ENCODE measurements around the gene UBE2D1.

The UBE2D1 gene

DNA sequence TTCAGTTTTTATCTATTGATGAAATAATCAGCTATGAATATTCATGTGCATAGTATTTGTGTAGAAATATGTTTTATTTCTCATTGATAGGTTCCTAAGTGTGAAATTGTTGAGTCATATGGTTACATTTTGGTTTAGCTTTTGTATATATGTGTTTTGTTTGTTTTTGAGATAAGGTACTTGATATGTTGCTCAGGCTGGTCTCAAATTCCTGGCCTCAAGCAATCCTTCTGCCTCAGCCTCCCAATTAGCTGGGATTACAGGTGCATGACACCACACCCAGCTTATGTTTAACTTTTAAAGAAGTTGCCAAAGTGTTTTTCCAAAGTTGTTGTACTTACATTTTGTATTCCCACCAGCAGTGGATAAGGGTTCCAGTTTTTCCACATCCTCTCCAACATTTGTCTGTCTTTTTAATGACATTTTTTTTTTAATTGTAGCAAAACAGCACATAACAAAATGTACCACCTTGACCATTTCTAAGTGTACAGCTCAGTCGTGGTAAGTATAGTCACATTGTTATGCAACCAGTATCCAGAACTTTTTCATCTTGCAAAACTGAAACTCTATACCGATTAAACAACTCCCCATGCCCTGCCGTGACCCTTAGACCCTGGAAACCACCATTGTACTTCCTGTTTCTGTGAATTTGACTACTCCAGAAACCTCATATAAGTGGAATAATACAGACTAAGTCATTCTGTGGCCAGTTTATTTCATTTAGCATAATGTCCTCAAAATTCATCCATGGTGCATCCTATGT, 12.6 kb upstream of the UBE2D1 start:
- no peak for DNase-seq (ENCODE audit: insufficient read length, low spot score)
- FAIRE-seq = no peak
- no peak for TF ChIP-seq POLR2A (IDR thresholded peaks at IDR 0.05; ENCODE audit: low read depth, low read length)

- DNase-seq (ENCODE audit: insufficient read length, low spot score) (no peak), FAIRE-seq (no peak)
- no peak for TF ChIP-seq POLR2A (IDR thresholded peaks at IDR 0.05; ENCODE audit: low read depth, low read length)
Observed at GRCh38 chr10:58322835-58323209, 12.0 kb upstream of the UBE2D1 start.

- FAIRE-seq (no peak), DNase-seq (ENCODE audit: insufficient read length, low spot score) (no peak)
- TF ChIP-seq POLR2A (IDR thresholded peaks at IDR 0.05; ENCODE audit: low read depth, low read length) = no peak
Observed at GRCh38 chr10:58326967-58327381, 7.8 kb upstream of the UBE2D1 start.

GRCh38 chr10:58328233-58328632, 6.6 kb upstream of the UBE2D1 start:
- no peak for FAIRE-seq
- DNase-seq (ENCODE audit: insufficient read length, low spot score) = no peak
- TF ChIP-seq POLR2A (IDR thresholded peaks at IDR 0.05; ENCODE audit: low read depth, low read length) = no peak

DNA sequence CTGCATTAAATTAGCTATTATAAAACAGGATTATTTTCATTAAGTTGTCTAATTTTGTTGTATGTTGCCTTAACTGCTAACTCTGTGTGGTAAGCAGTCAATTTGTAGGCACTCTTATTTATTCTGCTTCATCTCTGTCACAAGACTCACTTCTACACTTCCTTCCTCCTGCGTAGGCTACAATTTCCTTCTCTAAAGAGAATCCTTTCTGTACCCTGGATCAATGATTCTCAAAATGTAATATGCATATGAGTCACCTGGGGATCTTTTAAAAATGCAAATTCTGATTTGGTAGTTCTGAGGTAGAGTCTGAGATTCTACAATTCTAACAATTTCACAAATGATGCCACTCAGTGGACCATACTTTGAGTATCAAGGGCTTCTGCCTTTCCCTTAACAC, 4.4 kb upstream of the UBE2D1 start:
- no peak for FAIRE-seq
- DNase-seq (ENCODE audit: insufficient read length, low spot score) = no peak
- no peak for TF ChIP-seq POLR2A (IDR thresholded peaks at IDR 0.05; ENCODE audit: low read depth, low read length)

DNA sequence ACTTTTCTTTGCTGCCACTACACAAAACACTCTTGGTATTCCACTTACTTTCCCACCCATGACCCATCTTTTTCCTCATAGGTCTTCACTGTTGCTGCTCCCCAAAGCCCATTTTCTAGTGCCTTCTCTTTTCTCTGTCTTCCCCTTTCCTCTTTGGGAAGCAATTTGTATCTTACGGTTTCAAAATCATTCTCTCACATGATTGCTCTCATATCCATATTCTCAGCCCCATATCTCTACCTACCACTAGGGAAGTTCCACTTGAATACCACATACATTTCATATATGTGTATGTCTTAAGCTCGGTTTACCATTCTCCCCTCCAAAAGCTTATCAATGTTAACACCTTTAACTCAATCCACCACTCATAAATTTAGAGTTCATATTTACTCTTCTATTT, 3.2 kb upstream of the UBE2D1 start:
- DNase-seq (ENCODE audit: insufficient read length, low spot score) (no peak), FAIRE-seq (no peak)
- TF ChIP-seq POLR2A (IDR thresholded peaks at IDR 0.05; ENCODE audit: low read depth, low read length) = no peak

- DNase-seq (ENCODE audit: insufficient read length, low spot score) = peak; percentile 40
- peak; percentile 100 for FAIRE-seq
- no peak for TF ChIP-seq POLR2A (IDR thresholded peaks at IDR 0.05; ENCODE audit: low read depth, low read length)
Observed at GRCh38 chr10:58335306-58336005, 650 bp downstream of the UBE2D1 start.

DNA sequence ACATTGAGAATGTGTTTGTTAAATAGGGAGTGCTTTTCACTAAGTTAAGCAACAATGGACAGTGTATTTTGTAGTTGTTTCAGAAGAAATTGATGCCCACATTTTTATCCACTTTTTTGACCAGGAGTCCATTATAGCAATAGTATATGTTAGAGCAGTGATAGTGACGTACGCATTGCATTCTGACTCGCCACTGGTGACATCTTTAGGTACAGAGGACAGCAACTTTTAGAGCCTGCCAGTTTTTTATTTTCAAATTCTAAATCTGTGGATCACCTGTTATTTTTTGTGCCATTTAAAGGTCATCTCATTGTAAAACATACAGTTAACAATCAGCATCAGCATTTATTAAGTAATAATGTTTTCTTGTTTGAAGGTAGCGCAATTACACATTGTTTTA, 1.4 kb downstream of the UBE2D1 start:
- FAIRE-seq (no peak), DNase-seq (ENCODE audit: insufficient read length, low spot score) (no peak)
- no peak for TF ChIP-seq POLR2A (IDR thresholded peaks at IDR 0.05; ENCODE audit: low read depth, low read length)

DNA sequence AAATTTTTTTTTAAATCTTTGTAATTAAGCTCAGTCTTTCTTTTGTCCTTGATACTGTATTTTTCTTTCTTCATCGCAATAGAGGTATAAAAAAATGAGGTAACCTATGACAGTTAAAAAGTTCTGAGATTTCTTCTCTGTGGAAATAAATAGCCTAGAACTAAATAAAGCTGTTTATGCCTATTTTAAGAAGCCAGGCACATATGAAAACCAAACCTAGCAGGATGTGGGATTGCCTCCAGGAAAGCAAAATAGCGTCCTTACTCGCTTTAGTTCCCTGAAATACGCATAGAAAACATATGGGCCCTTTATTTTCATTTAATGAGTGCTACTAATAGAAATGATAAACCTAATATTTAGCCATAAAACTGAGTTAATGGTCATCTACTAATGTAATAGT, 6.6 kb downstream of the UBE2D1 start:
- DNase-seq (ENCODE audit: insufficient read length, low spot score) (no peak), FAIRE-seq (peak; percentile 30)
- no peak for TF ChIP-seq POLR2A (IDR thresholded peaks at IDR 0.05; ENCODE audit: low read depth, low read length)

DNA sequence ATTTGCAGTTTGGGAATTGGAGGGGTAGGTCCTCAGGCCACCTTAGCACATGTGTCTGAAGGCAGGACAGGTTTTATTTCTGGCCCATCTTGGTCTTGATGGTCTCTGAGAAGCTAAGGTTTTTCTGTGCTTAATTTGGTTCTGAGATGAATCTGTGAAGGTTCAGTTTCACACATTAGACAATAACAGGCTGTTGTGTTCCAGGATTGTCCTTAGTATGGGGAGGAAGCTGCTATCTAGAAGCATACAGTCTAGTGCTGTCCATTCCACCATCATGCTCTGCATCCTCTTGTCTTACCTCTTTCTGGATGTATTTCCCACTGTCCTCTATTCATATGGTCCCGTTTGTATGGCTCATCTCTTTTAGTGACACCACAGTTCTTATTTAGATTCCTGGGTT, 7.1 kb downstream of the UBE2D1 start:
- no peak for TF ChIP-seq POLR2A (IDR thresholded peaks at IDR 0.05; ENCODE audit: low read depth, low read length)
- DNase-seq (ENCODE audit: insufficient read length, low spot score) (no peak), FAIRE-seq (peak; percentile 55)

DNA sequence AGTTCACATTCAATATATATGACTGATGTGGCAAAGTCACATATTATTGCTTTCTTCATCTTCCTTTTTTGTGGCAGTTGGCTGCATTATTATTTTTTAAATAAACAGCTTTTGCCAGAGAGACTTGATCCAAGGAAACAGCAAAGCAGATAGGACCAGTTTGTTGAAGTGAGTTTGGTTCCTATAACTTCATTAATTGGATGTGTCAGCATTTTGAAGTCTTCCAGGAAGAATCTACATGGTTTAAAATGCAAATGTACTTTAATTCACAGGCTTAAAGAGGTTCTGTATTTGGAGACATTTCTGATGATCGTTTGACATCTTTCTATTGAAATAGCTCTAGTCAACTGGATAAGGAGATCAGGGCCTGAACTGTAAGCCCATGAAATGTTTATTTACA, 13.2 kb downstream of the UBE2D1 start:
- no peak for DNase-seq (ENCODE audit: insufficient read length, low spot score)
- TF ChIP-seq POLR2A (IDR thresholded peaks at IDR 0.05; ENCODE audit: low read depth, low read length) = no peak
- FAIRE-seq = peak; percentile 78

DNA sequence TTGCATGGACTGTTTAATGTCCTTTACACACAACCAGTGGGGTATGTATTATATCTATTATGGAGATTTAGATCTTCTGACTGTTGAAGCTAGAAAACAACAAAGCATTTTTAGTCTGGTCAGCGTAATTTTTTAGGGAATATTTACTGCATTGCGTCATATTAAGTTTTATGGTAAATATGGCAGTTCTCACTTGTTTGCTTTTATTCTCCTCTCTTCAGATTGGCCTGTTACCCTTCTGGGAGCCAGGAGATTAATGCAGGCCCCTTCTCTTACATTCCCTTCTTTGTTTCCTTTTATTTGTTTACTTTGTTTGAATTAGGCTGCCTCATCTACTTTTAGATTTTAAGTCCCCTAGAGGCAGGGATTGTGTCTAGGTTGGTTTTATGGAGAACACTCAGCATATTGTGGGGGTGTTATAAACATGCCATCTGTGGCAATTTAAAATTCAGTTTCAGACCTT, 13.8 kb downstream of the UBE2D1 start:
- FAIRE-seq = peak; percentile 50
- TF ChIP-seq POLR2A (IDR thresholded peaks at IDR 0.05; ENCODE audit: low read depth, low read length) = no peak
- no peak for DNase-seq (ENCODE audit: insufficient read length, low spot score)

DNA sequence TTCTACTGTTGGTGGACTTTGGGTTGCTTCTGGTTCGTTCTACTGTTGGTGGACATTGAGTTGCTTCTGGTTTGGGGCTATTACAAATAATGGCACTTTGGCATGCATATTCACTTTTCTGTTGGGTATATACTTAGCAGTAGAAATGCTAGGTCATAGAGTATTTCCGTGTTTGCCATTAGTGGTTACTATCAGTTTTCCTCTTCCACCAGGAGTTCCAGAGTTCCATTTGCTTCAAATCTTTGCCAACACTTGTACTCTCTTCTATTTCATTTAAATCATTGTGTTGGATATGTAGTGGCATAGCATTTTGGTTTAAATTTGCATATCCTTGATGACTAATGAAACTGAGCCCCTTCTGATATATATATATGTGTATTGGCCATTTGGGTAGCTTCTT, 15.2 kb downstream of the UBE2D1 start:
- no peak for TF ChIP-seq POLR2A (IDR thresholded peaks at IDR 0.05; ENCODE audit: low read depth, low read length)
- DNase-seq (ENCODE audit: insufficient read length, low spot score) = no peak
- FAIRE-seq = no peak

- no peak for FAIRE-seq
- TF ChIP-seq POLR2A (IDR thresholded peaks at IDR 0.05; ENCODE audit: low read depth, low read length) = no peak
- no peak for DNase-seq (ENCODE audit: insufficient read length, low spot score)
Observed at GRCh38 chr10:58350619-58351323, 16.0 kb downstream of the UBE2D1 start.
